Cardiac septum (tissue), 1 donor: ENCODE data around the gene MYMK. TPM values are rescaled to one million over a fixed set of nuclear protein-coding genes. Genes with fewer than 3 reads are reported as not detected.

Experiments
- total RNA-seq: library from RNA; stranded (reverse); fragmentation: NEBNext Ultra II Directional; extraction: Animal tissue kit (Norgen Biotek cat#: 25700); gene quantifications from one replicate; pipeline ENCODE4 v1.2.1, GENCODE V29; 2021
- donor health status: DM: no; HTN: no; CAD: no.

Gene MYMK
- total RNA-seq, 1 donor from 2014 or later, result not detected

Other genes starting within 250 kb of the MYMK start
- 2.0 TPM for gene ABO, start 249.8 kb downstream of the MYMK start, total RNA-seq
- 14.2 TPM for gene SURF6, start 188.8 kb downstream of the MYMK start, total RNA-seq
- gene MED22, start 176.8 kb downstream of the MYMK start, total RNA-seq, result 20.2 TPM
- 761 TPM for gene RPL7A, start 176.7 kb downstream of the MYMK start, total RNA-seq
- gene SURF1, start 168.5 kb downstream of the MYMK start, total RNA-seq, result 58.7 TPM
- 12.5 TPM for gene SURF2, start 168.4 kb downstream of the MYMK start, total RNA-seq
- 80.2 TPM for gene SURF4, start 148.9 kb downstream of the MYMK start, total RNA-seq
- 0.62 TPM for gene STKLD1, start 148.6 kb downstream of the MYMK start, total RNA-seq
- gene REXO4, start 106.9 kb downstream of the MYMK start, total RNA-seq, result 12.2 TPM
- gene ADAMTS13, start 102.6 kb downstream of the MYMK start, total RNA-seq, result 3.3 TPM
- gene CACFD1, start 65.0 kb downstream of the MYMK start, total RNA-seq, result 15.0 TPM
- gene SLC2A6, start 45.9 kb downstream of the MYMK start, total RNA-seq, result 3.6 TPM
- 9.6 TPM for gene ADAMTSL2, start 9.7 kb upstream of the MYMK start, total RNA-seq
- gene FAM163B, start 84.4 kb upstream of the MYMK start, total RNA-seq, result not detected
- gene DBH, start 111.4 kb upstream of the MYMK start, total RNA-seq, result not detected
- gene SARDH, start 213.4 kb upstream of the MYMK start, total RNA-seq, result 1.3 TPM